Measurements from ENCODE around the gene LRFN4.

LRFN4 gene

GRCh38 chr11:66868082-66868725 lies 11.3 kb downstream of the LRFN4 start:
- FAIRE-seq (no peak), DNase-seq (ENCODE audit: insufficient read length, low spot score) (no peak)
- TF ChIP-seq CTCF (IDR thresholded peaks at IDR 0.05; ENCODE audit: insufficient read depth, missing control alignments) = no peak

- DNase-seq (ENCODE audit: insufficient read length, low spot score) (no peak), FAIRE-seq (no peak)
- no peak for TF ChIP-seq CTCF (IDR thresholded peaks at IDR 0.05; ENCODE audit: insufficient read depth, missing control alignments)
Measured at GRCh38 chr11:66868726-66869566, 12.1 kb downstream of the LRFN4 start.

GRCh38 chr11:66869567-66869870 lies 12.7 kb downstream of the LRFN4 start:
- no peak for TF ChIP-seq CTCF (IDR thresholded peaks at IDR 0.05; ENCODE audit: insufficient read depth, missing control alignments)
- DNase-seq (ENCODE audit: insufficient read length, low spot score) = no peak
- no peak for FAIRE-seq

GRCh38 chr11:66870131-66870530 lies 13.3 kb downstream of the LRFN4 start:
- TF ChIP-seq CTCF (IDR thresholded peaks at IDR 0.05; ENCODE audit: insufficient read depth, missing control alignments) = no peak
- DNase-seq (ENCODE audit: insufficient read length, low spot score) (no peak), FAIRE-seq (no peak)

GRCh38 chr11:66870616-66871520 lies 14.0 kb downstream of the LRFN4 start:
- no peak for TF ChIP-seq CTCF (IDR thresholded peaks at IDR 0.05; ENCODE audit: insufficient read depth, missing control alignments)
- FAIRE-seq (no peak), DNase-seq (ENCODE audit: insufficient read length, low spot score) (no peak)

GRCh38 chr11:66871521-66871901 lies 14.6 kb downstream of the LRFN4 start:
- no peak for TF ChIP-seq CTCF (IDR thresholded peaks at IDR 0.05; ENCODE audit: insufficient read depth, missing control alignments)
- FAIRE-seq (no peak), DNase-seq (ENCODE audit: insufficient read length, low spot score) (no peak)
